GM19099 (cell line): ENCODE results near the gene ACBD3.

Experiments
- POLR2A ChIP-seq: IDR thresholded peaks from 3 replicates; pipeline ENCODE4 v1.6.1; 2011; ENCODE audit warnings: low read depth; ENCODE audit not compliant: insufficient read length; ENCODE audit errors: extremely low read depth

The ACBD3 gene

GRCh38 chr1:226166341-226166740, 20.2 kb downstream of the ACBD3 start:
- TF ChIP-seq POLR2A: no peak

DNA sequence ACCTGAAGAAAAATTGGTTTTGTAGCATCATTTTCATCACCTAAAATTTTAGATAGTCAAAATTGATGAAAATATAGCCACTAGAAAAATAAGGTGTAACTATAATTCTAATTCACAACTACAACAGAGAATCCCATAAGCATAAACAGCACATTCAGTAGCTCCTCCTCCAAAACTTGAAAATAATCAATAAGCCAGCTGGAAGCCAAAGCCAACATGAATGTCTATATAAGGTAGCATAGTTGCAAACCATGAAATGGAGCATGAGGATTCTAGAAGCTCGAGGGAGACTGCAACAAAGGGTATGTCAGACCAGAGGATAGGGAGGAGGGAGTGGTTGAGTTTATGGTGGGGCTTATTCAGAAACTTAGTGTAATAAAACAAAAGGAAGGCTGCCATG, 22.4 kb downstream of the ACBD3 start:
- no peak for TF ChIP-seq POLR2A

GRCh38 chr1:226162898-226163297, 23.6 kb downstream of the ACBD3 start:
- TF ChIP-seq POLR2A: no peak

DNA sequence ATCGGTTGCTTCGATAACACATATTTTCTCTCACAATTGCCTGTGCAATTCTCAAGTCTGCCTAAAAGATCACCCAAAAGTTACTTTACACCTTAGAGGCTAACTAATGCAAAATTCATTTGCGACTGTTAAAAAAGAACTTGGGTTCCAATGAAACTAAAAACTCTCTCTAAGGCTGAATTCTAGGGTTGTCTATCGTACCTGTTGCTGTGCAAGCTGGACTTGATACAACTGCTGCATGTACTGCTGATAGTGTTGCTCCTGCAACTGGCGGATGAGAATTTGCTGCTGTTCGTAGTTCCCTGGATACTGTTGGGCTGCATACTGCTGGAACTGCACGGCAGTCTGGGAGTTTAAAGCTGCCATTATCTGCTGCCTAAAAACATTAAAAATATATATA, 27.6 kb downstream of the ACBD3 start:
- TF ChIP-seq POLR2A: no peak

GRCh38 chr1:226158457-226158856, 28.1 kb downstream of the ACBD3 start:
- no peak for TF ChIP-seq POLR2A

GRCh38 chr1:226157761-226158316, 28.7 kb downstream of the ACBD3 start:
- no peak for TF ChIP-seq POLR2A

GRCh38 chr1:226154593-226154992, 31.9 kb downstream of the ACBD3 start:
- no peak for TF ChIP-seq POLR2A

- TF ChIP-seq POLR2A: no peak
Measured at GRCh38 chr1:226149806-226150205, 36.7 kb downstream of the ACBD3 start.

DNA sequence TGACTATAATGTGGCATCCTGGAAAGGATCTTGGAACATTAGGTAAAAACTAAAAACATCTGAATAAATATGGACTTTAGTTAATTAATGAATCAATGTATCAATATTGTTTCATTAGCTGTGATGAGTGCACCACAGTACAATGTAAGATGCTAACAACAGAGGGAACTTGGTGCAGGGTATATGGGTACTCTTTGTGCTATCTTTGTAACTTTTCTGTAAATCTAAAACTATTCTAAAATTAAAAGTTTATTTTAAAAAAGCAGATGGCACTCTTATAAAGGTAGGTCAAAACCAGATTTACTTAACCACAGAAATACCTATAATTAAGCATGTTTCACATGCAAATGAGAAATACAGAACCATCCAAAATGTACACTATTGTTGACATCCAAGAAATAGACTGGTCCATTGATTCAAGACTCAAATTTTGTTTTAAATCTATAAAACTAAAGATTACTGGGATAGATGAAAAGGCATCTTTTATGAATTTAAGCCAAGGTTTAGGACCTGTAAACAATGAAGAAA, 38.4 kb downstream of the ACBD3 start:
- TF ChIP-seq POLR2A: no peak

- TF ChIP-seq POLR2A: no peak
Measured at GRCh38 chr1:226144045-226144444, 42.5 kb downstream of the ACBD3 start.

- TF ChIP-seq POLR2A: no peak
Measured at GRCh38 chr1:226135709-226136108, 50.8 kb downstream of the ACBD3 start.

DNA sequence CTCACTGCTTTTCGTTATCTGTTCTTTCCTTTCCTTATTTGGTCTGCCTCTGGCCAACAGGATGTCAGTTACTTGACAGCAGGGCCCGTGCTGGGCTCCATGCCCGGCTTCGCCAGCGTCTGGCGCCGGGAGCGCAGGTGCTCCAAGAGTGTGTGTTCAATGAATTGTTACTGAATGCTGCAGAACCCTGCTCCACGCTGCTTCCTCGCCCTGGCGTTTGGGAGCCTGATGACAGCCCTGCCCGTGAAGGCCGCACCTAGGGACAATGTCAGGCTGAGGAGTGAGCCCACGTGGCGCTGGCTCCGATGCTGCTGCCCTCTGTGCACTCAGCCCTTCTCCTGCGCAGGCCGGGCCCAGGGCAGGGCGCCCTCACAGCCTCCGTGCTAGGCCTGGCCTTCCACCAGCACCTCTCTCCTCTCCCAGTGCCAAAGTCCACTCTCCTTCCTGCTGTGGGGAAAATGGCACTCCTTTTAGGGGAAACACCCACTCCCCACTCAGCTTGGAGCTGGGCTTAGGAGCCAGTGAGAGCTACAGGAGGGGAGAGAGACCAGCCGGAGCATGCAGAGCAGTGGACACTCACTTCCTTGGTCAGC, 51.4 kb downstream of the ACBD3 start:
- TF ChIP-seq POLR2A: no peak

GRCh38 chr1:226134170-226135058, 52.1 kb downstream of the ACBD3 start:
- no peak for TF ChIP-seq POLR2A

GRCh38 chr1:226133504-226134123, 52.9 kb downstream of the ACBD3 start:
- TF ChIP-seq POLR2A: no peak

- peak; percentile 27 for TF ChIP-seq POLR2A
Measured at GRCh38 chr1:226132728-226133503, 53.6 kb downstream of the ACBD3 start.

- no peak for TF ChIP-seq POLR2A
Measured at GRCh38 chr1:226131639-226132038, 54.9 kb downstream of the ACBD3 start.
